Ascending aorta (tissue), 2 donors: ENCODE data around the gene ALKBH5. TPM values are rescaled to one million over a fixed set of nuclear protein-coding genes. Genes with fewer than 3 reads are reported as not detected.
"Not testable (repeated sequence)": the region's sequence is repeated elsewhere in the genome, so short reads cannot be mapped to it uniquely, and the experiment has no call there.

ENCODE experiments used
- DNase-seq, 2 donors: peaks; one replicate each; pipeline ENCODE4 v3.0.0-alpha.2; 2019; ENCODE audit warnings: low spot score in 2 of 2
- H3K27ac ChIP-seq, 2 donors: fragments of 200-600 bp; sonication (generic); one replicate each; pipeline ENCODE4 v1.5.1; 2016 to 2017; ENCODE audit warnings: mild to moderate bottlenecking in 1 of 2
- H3K27me3 ChIP-seq: fragments of 200-600 bp; sonication (generic); one replicate; pipeline ENCODE4 v1.5.1; 2017
- H3K36me3 ChIP-seq, 2 donors: fragments of 200-600 bp; sonication (generic); one replicate each; pipeline ENCODE4 v1.5.1; 2016
- H3K4me1 ChIP-seq, 2 donors: fragments of 200-600 bp; sonication (generic); one replicate each; pipeline ENCODE4 v1.5.1; 2016 to 2017; ENCODE audit warnings: mild to moderate bottlenecking in 1 of 2
- H3K4me3 ChIP-seq, 2 donors: fragments of 200-600 bp; sonication (generic); one replicate each; pipeline ENCODE4 v1.5.1; 2016 to 2017; ENCODE audit warnings: mild to moderate bottlenecking in 1 of 2
- H3K9me3 ChIP-seq, 2 donors: fragments of 200-600 bp; sonication (generic); one replicate each; pipeline ENCODE4 v1.5.1; 2016
- intact Hi-C: fragments of 100-400 bp; cut with DNase I; formaldehyde crosslinking; loops from one replicate; pipeline ENCODE4 v1.15.1; 2023
- total RNA-seq: library from RNA; depleted of rRNA; stranded (reverse); fragments of >200 nt; gene quantifications from one replicate; pipeline ENCODE4 v1.1.0, GENCODE V29; 2016
- TF ChIP-seq, protein P1 (sequence below), 3 experiments: fragments of 200-600 bp in 2 of 3; fragments of 450-650 bp in 1 of 3; sonication (generic) in 2 of 3; IDR thresholded peaks; one replicate each; pipeline ENCODE4 v1.5.1; 2016 to 2019; ENCODE audit warnings: antibody characterized with exemption in 3 of 3, mild to moderate bottlenecking in 1 of 3, moderate library complexity in 1 of 3

The ALKBH5 gene
- total RNA-seq, 1 donor from 2014 or later: 73.4 TPM

DNA sequence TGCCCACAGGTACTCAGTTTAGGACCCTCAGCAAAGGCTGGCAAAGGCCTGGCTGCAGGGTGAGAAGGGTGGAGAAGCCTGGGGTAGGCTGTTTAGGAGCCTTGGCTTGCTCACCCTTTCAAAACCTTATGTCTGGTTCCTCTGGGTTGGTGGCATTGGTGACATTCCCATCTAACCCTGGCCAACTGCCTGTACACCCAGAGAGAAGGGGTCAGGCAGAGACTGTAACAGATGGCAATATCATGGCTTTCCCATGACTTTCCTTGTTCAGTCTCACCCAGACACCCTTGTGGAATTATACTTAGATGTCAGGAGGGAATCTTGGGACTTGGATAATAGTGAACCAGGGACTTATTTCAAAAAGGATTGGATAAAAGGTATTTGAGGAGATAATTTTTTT, 23.3 kb downstream of the ALKBH5 start:
- H3K4me3 ChIP-seq: no peak overlapping the region
- H3K9me3 ChIP-seq: no peaks in the 10 kb centered on the region
- no peaks in the 10 kb centered on the region for H3K27me3 ChIP-seq
- DNase-seq: no peak
- H3K27ac ChIP-seq: no peak overlapping the region
- peaks cover 67 to 83% of the 10 kb centered on the region in 2 donors for H3K36me3 ChIP-seq
- intact Hi-C loops: no loop called here
- TF ChIP-seq, protein P1, sequence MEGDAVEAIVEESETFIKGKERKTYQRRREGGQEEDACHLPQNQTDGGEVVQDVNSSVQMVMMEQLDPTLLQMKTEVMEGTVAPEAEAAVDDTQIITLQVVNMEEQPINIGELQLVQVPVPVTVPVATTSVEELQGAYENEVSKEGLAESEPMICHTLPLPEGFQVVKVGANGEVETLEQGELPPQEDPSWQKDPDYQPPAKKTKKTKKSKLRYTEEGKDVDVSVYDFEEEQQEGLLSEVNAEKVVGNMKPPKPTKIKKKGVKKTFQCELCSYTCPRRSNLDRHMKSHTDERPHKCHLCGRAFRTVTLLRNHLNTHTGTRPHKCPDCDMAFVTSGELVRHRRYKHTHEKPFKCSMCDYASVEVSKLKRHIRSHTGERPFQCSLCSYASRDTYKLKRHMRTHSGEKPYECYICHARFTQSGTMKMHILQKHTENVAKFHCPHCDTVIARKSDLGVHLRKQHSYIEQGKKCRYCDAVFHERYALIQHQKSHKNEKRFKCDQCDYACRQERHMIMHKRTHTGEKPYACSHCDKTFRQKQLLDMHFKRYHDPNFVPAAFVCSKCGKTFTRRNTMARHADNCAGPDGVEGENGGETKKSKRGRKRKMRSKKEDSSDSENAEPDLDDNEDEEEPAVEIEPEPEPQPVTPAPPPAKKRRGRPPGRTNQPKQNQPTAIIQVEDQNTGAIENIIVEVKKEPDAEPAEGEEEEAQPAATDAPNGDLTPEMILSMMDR (IDR thresholded peaks at IDR 0.05): no peak
- no peaks in the 10 kb centered on the region for H3K4me1 ChIP-seq

DNA sequence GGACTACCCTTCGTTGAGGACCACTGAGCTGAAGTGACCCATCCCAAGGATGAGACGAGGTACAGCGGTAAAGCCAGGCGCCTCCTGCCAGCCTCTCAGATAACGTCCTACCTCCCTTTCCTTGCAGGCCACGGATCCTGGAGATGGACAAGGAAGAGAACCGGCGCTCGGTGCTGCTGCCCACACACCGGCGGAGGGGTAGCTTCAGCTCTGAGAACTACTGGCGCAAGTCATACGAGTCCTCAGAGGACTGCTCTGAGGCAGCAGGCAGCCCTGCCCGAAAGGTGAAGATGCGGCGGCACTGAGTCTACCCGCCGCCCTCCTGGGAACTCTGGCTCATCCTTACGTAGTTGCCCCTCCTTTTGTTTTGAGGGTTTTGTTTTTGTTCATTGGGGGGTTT, 24.5 kb downstream of the ALKBH5 start:
- no peaks in the 10 kb centered on the region for H3K9me3 ChIP-seq
- H3K27me3 ChIP-seq: no peaks in the 10 kb centered on the region
- H3K27ac ChIP-seq: no peak overlapping the region
- DNase-seq: no peak
- H3K4me3 ChIP-seq: no peak overlapping the region
- peaks cover 63 to 72% of the 10 kb centered on the region in 2 donors for H3K36me3 ChIP-seq
- no peaks in the 10 kb centered on the region for H3K4me1 ChIP-seq
- TF ChIP-seq, protein P1 (IDR thresholded peaks at IDR 0.05): no peak
- intact Hi-C loops: no loop called here

DNA sequence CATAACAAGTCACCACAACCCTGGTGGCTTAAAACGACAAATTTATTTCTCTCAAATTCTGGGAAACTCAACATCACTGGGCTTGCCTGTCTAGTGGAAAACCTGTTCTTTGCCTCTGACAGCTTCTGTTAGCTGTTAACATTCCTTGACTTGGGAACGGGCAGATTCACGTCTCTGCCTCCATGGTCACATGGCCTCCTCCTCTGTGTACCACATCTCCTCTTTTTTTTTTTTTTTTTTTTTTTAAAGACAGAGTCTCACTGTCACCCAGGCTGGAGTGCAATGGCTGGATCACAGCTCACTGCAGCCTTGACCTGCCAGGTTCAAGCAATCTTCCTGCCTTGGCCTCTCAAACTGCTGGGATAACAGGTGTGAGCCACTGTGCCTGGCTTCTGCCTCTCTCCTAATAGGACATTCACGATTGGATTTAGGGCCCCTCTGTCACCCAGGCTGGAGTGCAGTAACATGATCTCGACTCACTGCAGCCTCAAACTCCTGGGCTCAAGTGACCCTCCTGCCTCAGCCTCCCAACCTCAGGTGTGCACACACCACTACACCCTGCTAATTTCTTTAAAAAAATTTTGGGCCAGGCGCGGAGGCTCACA, 30.1 kb downstream of the ALKBH5 start:
- no peaks in the 10 kb centered on the region for H3K9me3 ChIP-seq
- peaks cover under 1 to 5% of the 10 kb centered on the region in 2 donors for H3K4me1 ChIP-seq
- no peak for DNase-seq
- H3K36me3 ChIP-seq: peaks cover 23 to 26% of the 10 kb centered on the region in 2 donors
- TF ChIP-seq, protein P1 (IDR thresholded peaks at IDR 0.05): no peak
- no peak overlapping the region for H3K27ac ChIP-seq
- intact Hi-C loops: no loop called here
- H3K4me3 ChIP-seq: no peak overlapping the region
- H3K27me3 ChIP-seq: no peaks in the 10 kb centered on the region

DNA sequence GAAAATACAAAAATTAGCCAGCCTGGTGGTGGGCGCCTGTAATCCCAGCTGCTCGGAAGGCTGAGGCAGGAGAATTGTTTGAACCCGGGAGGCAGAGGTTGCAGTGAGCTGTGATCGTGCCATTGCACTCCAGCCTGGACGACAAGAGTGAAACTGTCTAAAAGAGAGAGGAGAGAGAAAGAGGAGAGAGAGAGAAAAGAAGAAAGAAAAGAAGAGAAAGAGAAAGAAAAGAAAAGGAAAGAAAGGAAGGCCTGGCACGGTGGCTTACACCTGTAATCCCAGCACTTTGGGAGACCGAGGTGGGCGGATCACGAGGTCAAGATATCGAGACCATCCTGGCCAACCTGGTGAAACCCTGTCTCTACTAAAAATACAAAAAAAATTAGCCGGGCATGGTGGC, 33.3 kb downstream of the ALKBH5 start:
- not testable (repeated sequence) for H3K9me3 ChIP-seq, H3K4me3 ChIP-seq, H3K36me3 ChIP-seq, H3K27ac ChIP-seq, H3K4me1 ChIP-seq, H3K27me3 ChIP-seq, DNase-seq
- intact Hi-C loops: loop anchor here (5.0 kb wide), 1 partner anchor 40 kb away; the partner anchor contains the start of gene FLII

DNA sequence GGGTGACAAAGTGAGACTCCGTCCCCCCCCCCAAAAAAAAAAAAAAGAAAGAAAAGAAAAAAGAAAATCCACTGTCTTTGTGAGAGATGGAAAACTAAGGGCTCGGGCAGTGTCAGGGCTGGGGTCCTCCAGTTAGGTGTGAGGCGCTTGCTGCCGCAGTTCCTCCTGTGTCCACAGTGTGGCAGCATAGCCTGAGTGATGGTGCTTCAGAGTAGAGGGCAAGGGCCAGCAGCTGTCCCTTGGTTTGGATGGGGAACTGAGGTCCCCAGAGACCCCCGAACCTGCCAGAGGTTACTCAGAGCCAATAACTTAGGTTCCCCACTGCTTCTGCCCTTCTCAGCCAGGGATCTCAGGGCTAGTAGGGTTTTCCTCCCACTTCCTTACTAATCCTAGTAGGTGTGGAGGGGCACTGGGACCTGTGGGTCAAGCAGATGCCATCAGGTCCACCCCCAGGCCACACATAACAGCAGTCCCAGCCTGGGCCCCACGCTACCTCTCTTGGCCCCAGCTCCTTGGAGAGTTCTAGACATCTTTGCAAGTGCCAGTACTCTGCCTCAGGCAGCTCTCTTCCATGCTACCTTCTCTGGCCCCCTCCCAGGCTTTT, 33.9 kb downstream of the ALKBH5 start:
- Histone ChIP-seq H3K27me3 (no peaks in the 10 kb centered on the region), H3K9me3 (no peaks in the 10 kb centered on the region), H3K4me3 (no peak overlapping the region), H3K27ac (no peak overlapping the region), H3K36me3 (no peaks in the 10 kb centered on the region), H3K4me1 (peaks cover 3 to 5% of the 10 kb centered on the region in 2 donors)
- DNase-seq: peak; percentile 29 to 84
- TF ChIP-seq, protein P1 (IDR thresholded peaks at IDR 0.05): peak; percentile 87 to 98 (median 95)
- intact Hi-C loops: loop anchor here (5.0 kb wide), 1 partner anchor 40 kb away; the partner anchor contains the start of gene FLII

DNA sequence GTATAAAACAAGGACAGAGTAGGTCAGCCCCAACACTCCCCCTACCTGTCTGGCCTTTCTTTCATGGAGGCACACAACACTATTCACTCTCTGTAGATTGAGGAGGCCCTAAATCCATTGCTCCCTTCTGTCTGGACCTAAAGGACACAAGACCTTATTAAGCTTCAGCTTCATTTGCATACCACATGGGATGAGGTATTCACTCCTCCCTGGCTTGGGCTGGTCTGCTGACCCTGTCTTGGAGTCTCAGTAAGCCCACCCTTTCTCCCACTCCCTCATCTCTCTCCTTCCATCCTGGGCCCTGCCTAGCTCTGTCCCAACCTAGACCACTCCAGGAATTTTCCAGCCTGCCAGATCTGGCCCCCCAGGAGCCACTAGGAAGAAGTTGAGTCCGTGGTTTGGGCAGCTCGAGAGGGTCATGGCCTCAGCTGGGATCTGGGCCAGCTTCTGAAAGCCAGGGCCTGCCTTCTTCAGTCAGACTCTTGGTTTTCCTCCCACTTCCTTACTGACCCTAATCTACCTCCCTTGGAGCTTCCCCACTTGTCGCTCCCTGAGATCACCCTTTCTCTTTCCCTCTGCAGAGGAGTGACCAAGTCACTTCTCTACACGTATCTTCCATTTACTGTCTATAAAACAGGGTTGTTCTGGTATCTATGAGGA, 35.3 kb downstream of the ALKBH5 start:
- no peaks in the 10 kb centered on the region for H3K36me3 ChIP-seq
- no peaks in the 10 kb centered on the region for H3K27me3 ChIP-seq
- TF ChIP-seq, protein P1 (IDR thresholded peaks at IDR 0.05): no peak
- no peak overlapping the region for H3K4me3 ChIP-seq
- no peak overlapping the region for H3K27ac ChIP-seq
- peaks cover 3 to 5% of the 10 kb centered on the region in 2 donors for H3K4me1 ChIP-seq
- no peak for DNase-seq
- intact Hi-C loops: loop anchor here (5.0 kb wide), 1 partner anchor 38 kb away; the partner anchor contains the start of gene FLII
- no peaks in the 10 kb centered on the region for H3K9me3 ChIP-seq
